ENCODE measurements around the gene BUD31.
"Not testable (repeated sequence)": the region's sequence is repeated elsewhere in the genome, so short reads cannot be mapped to it uniquely, and the experiment has no call there.

BUD31 gene

GRCh38 chr7:99424932-99425730, 16.4 kb downstream of the BUD31 start:
- H3K27me3 ChIP-seq (ENCODE audit: low read length): no peaks in the 10 kb centered on the region
- peaks cover 5% of the 10 kb centered on the region; the same call in 1 of the 2 replicates for H3K36me3 ChIP-seq (ENCODE audit: low read length)
- no peak overlapping the region for H3K4me3 ChIP-seq (ENCODE audit: insufficient read depth, low read length, poor library complexity, severe bottlenecking)
- no peaks in the 10 kb centered on the region for H4K20me1 ChIP-seq (ENCODE audit: low read depth, low read length)
- H3F3A ChIP-seq (ENCODE audit: insufficient read depth): peaks cover 14% of the 10 kb centered on the region; the same call in 1 of the 2 replicates
- H3K79me2 ChIP-seq (ENCODE audit: insufficient read depth, low read length): no peaks in the 10 kb centered on the region
- H3K9me3 ChIP-seq (ENCODE audit: insufficient read depth, low read length): no peaks in the 10 kb centered on the region
- no peaks in the 10 kb centered on the region for H3K9me2 ChIP-seq (replicated peaks; ENCODE audit: insufficient read depth, low read length)
- H3K27ac ChIP-seq (ENCODE audit: low read depth, low read length): no peak overlapping the region
- no peak for TF ChIP-seq EZH2phosphoT487 (conservative IDR thresholded peaks at IDR 0.05; ENCODE audit: low read length)
- TF ChIP-seq, protein P1, sequence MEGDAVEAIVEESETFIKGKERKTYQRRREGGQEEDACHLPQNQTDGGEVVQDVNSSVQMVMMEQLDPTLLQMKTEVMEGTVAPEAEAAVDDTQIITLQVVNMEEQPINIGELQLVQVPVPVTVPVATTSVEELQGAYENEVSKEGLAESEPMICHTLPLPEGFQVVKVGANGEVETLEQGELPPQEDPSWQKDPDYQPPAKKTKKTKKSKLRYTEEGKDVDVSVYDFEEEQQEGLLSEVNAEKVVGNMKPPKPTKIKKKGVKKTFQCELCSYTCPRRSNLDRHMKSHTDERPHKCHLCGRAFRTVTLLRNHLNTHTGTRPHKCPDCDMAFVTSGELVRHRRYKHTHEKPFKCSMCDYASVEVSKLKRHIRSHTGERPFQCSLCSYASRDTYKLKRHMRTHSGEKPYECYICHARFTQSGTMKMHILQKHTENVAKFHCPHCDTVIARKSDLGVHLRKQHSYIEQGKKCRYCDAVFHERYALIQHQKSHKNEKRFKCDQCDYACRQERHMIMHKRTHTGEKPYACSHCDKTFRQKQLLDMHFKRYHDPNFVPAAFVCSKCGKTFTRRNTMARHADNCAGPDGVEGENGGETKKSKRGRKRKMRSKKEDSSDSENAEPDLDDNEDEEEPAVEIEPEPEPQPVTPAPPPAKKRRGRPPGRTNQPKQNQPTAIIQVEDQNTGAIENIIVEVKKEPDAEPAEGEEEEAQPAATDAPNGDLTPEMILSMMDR (IDR thresholded peaks at IDR 0.05; ENCODE audit: insufficient read depth, low read length, poor library complexity, severe bottlenecking): no peak
- H3K9ac ChIP-seq (ENCODE audit: low read length): no peak overlapping the region
- no peak overlapping the region for H2AFZ ChIP-seq (ENCODE audit: low read depth, low read length, severe bottlenecking)
- no peak overlapping the region for H3K4me2 ChIP-seq (ENCODE audit: low read depth, low read length, poor library complexity, severe bottlenecking)

GRCh38 chr7:99428972-99429566, 20.3 kb downstream of the BUD31 start:
- Histone ChIP-seq H3K9ac (ENCODE audit: low read length) (no peak overlapping the region), H3K27me3 (ENCODE audit: low read length) (no peaks in the 10 kb centered on the region), H3K4me2 (ENCODE audit: low read depth, low read length, poor library complexity, severe bottlenecking) (no peak overlapping the region), H2AFZ (ENCODE audit: low read depth, low read length, severe bottlenecking) (no peak overlapping the region), H3K9me2 (replicated peaks; ENCODE audit: insufficient read depth, low read length) (no peaks in the 10 kb centered on the region), H4K20me1 (ENCODE audit: low read depth, low read length) (no peaks in the 10 kb centered on the region), H3K79me2 (ENCODE audit: insufficient read depth, low read length) (no peaks in the 10 kb centered on the region), H3F3A (ENCODE audit: insufficient read depth) (no peaks in the 10 kb centered on the region), H3K36me3 (ENCODE audit: low read length) (peaks cover 2% of the 10 kb centered on the region; the same call in 1 of the 2 replicates), H3K27ac (ENCODE audit: low read depth, low read length) (no peak overlapping the region), H3K9me3 (ENCODE audit: insufficient read depth, low read length) (no peaks in the 10 kb centered on the region), H3K4me3 (ENCODE audit: insufficient read depth, low read length, poor library complexity, severe bottlenecking) (no peak overlapping the region)
- TF ChIP-seq, protein P1 (IDR thresholded peaks at IDR 0.05; ENCODE audit: insufficient read depth, low read length, poor library complexity, severe bottlenecking): no peak
- no peak for TF ChIP-seq EZH2phosphoT487 (conservative IDR thresholded peaks at IDR 0.05; ENCODE audit: low read length)

DNA sequence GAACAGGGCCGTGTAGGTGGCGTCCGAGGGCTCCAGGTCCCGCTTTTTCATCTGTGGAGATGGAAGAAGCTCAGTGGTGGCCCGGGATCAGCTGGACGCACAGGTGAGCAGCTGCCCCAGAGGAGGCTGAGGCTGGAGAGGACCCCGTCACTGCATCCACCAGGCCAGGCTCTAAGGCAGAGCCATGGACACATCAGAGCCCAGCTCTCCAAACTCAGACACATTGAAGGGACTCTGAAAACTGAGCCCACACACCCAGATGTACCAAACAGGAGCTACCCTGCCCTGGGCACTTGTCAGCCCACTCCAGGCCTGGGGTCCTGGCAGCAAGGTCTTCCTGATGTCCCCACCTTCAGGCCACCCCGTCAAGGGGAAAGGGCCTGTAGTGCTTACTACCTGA, 21.0 kb downstream of the BUD31 start:
- Histone ChIP-seq H2AFZ (ENCODE audit: low read depth, low read length, severe bottlenecking) (no peak overlapping the region), H3K4me3 (ENCODE audit: insufficient read depth, low read length, poor library complexity, severe bottlenecking) (no peak overlapping the region), H3K9me3 (ENCODE audit: insufficient read depth, low read length) (no peaks in the 10 kb centered on the region), H3K9me2 (replicated peaks; ENCODE audit: insufficient read depth, low read length) (no peaks in the 10 kb centered on the region), H3K36me3 (ENCODE audit: low read length) (0 out of 2 replicates have a peak, but pooled peaks cover 2% of the 10 kb centered on the region), H3K27ac (ENCODE audit: low read depth, low read length) (no peak overlapping the region), H3K4me2 (ENCODE audit: low read depth, low read length, poor library complexity, severe bottlenecking) (no peak overlapping the region), H3F3A (ENCODE audit: insufficient read depth) (no peaks in the 10 kb centered on the region), H4K20me1 (ENCODE audit: low read depth, low read length) (no peaks in the 10 kb centered on the region), H3K27me3 (ENCODE audit: low read length) (no peaks in the 10 kb centered on the region), H3K79me2 (ENCODE audit: insufficient read depth, low read length) (no peaks in the 10 kb centered on the region), H3K9ac (ENCODE audit: low read length) (no peak overlapping the region)
- no peak for TF ChIP-seq EZH2phosphoT487 (conservative IDR thresholded peaks at IDR 0.05; ENCODE audit: low read length)

- H3K4me2 ChIP-seq (ENCODE audit: low read depth, low read length, poor library complexity, severe bottlenecking); H3F3A ChIP-seq (ENCODE audit: insufficient read depth); H3K27ac ChIP-seq (ENCODE audit: low read depth, low read length); H3K4me3 ChIP-seq (ENCODE audit: insufficient read depth, low read length, poor library complexity, severe bottlenecking); H3K79me2 ChIP-seq (ENCODE audit: insufficient read depth, low read length); H3K9ac ChIP-seq (ENCODE audit: low read length); H3K36me3 ChIP-seq (ENCODE audit: low read length); H2AFZ ChIP-seq (ENCODE audit: low read depth, low read length, severe bottlenecking); H3K27me3 ChIP-seq (ENCODE audit: low read length); H3K9me2 ChIP-seq (replicated peaks; ENCODE audit: insufficient read depth, low read length); H4K20me1 ChIP-seq (ENCODE audit: low read depth, low read length); H3K9me3 ChIP-seq (ENCODE audit: insufficient read depth, low read length): not testable (repeated sequence)
Measured at GRCh38 chr7:99431756-99432540, 23.2 kb downstream of the BUD31 start.

Measured in SU-DHL-6 (cell line).